CD4-positive, alpha-beta T cell treated with Interleukin-15 for 4 hours (primary cell): ENCODE measurements around the gene SEPTIN2.
"Not testable (repeated sequence)": the region's sequence is repeated elsewhere in the genome, so short reads cannot be mapped to it uniquely, and the experiment has no call there.

Experiments
- DNase-seq: peaks from one replicate; pipeline ENCODE4 v3.0.0-alpha.2; 2020; ENCODE audit warnings: low spot score

SEPTIN2 gene

DNA sequence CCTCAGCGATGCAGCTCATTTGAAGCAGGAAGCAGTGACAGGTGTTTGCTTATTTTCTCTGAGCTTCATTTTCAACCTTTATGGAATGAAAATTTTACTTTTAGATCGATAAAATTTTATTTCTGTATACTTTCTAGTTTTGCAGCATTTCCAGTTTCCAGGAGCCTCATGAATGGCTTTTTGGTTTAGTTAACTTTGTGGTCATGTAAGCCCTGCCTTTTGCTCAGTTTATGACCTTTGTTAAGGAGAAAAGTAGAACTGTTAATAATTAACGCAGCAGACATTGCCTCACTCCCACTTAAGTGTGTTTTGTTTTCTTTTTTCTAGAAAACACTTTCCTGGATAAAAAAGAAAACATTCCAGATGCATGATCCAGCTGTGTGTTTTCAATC lies 35.9 kb downstream of the SEPTIN2 start:
- no peak for DNase-seq

DNA sequence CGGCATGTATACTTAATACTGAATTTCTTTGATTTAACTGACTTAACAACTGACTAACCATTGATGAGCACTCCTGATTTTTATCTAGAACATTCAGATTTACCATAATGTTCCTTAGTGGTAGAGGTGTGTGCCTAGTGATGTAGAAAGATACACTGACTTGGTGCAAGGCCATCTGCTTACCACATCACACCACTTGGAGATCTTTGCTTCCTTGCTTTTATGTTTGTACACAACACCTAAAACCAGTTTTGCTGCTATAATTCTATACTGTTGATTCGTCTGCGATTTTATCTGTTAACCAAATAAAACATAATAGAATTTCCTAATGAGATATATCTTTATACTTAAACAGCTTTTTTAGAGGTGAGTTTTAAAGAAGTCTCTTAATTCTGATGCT lies 36.5 kb downstream of the SEPTIN2 start:
- DNase-seq = no peak

DNA sequence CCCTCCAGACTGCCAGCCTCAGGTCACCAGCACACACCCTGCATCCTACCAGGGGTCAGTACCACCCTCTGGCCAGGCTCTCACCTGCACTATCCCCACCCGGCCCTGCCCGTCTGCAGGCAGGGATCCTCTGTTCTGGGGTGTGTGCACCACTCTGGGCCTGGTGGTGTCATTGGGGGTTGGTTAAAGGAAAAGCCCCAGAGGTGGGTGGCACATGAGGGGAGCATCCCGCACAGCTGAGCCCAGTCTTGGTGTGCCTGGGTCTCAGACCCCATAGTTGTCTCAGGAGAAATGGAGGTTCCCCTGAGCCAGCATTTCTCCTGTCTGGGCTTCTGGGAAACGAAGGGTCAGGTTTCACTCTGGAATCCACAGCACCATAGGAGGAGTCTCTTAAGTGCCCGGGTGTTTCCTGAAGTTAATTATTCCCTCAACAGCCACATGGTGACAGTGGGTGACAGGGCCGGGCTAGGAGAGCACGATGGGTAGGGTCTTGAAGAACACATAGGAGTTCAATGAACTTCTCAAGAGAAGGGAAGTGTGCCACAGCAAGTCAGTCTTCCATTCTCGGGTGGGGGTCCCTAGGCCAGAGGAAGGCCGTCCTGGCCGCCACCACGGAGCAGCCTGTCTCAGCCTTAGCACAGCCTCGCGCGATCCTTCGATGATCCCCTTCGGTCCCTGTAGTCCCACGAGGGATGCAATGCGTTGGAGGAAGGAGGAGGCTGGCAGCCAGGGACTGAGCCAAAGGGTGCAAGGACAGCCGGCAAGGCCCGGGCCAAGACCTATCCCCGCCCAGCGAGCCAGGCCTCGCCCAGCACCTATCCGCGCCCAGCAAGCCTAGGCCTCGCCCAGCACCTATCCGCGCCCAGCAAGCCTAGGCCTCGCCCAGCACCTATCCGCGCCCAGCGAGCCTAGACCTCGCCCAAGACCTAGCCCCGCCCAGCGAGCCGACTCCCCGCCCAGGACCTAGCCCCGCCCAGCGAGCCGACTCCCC lies 39.2 kb downstream of the SEPTIN2 start:
- peak; percentile 72 for DNase-seq

DNA sequence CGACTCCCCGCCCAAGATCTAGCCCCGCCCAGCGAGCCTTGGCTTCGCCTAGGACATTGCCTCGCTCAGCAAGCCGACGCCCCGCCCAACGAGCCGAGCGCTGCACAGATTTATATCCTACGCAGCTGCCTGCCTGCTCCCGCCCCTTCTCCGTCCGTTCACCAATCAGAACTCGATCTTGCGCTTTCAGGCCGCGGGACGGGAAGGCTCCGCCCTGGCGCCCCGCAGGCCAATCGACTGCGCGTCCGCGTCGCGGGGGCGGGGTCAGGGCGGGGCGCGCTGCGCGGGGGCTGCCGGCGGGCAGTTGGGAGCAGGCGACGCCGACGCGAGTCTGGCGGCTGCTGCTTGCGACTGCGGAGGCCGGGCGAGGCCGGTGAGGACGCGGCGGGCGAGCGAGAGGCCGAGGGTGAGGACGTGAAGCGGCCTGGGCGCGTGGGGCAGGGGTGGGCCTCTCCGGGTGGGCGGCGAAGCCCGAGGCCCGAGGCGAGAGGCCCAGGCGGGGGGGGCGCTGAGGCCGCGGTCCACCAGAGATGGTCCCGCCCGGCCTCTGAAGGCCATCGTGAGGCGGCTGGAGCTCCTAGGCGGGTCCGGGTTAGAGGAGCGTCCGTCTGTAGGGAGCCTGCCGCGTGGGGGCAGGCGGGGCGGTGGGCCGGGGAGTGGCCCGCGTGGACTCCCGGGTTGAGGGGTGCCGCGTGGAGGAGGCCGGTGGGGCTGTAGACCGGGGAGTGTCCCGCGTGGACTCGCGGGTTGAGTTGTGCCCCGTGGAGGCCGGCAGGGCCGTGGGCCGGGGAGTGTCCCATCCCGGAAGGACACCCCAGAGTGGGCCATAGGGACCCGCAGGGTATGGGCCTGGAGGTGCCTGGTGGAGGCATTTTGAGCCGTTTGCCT lies 40.5 kb downstream of the SEPTIN2 start, which contains the start of gene FARP2:
Gene FARP2, plus strand, starts transcription at position 303 of the 888 bp plus-strand sequence. CDS start 16,823 bp downstream, outside the sequence.
- DNase-seq = peak; percentile 98

DNA sequence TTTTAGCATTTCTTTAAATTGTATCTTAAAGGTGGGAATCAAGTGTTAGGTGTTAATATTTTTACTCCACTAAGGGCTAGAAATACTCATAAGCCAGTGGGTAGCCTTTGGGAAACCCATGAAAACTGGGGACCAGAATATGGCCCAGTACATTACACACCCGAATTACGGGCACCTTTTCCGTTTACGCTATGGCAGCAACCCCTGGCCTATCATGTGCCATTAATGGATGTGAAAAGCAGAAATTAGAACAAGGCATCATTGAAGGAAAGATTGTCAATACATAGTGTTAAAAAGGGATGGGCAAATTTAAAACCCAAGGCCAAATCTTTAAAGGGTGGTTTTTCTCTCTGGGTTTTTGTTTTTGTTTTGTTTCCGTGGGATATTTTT lies 41.1 kb downstream of the SEPTIN2 start:
- no peak for DNase-seq

DNA sequence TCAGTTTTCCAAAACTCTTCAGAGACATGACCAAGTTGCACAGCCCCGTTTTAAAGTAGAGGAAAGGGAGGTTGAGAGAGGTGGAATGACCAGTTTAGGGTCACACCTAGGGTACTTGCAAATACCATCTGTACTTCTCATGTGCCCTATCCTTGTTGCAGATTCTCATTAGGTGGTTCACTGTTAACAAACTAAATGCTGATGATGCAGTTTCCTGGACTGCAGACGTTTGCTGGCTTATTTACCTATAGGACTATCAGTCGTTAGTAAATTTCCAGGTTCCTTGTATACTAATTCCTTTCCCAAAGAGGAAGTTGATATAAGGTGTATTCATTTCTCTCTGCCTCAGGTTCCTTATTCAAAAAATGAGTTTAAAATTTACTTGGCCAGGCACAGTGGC lies 41.8 kb downstream of the SEPTIN2 start:
- no peak for DNase-seq

DNA sequence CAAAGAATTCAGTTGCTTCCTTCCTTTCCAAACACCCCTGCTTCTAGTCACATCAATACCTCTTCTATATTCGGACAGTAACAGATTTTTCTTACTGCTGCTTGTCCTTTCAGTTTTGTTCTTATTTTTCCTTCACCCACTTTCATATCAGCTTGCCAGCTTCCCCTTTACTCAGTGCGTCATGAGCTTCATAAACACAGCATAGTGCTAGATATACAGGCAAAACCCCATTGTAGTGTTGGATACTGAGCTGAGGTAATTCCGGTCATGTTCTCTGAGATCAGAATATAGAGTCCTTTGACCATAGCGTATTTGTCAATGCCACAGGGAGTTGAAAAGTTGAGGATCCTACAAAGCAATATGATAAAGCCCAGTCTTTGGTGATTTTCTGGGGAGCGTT lies 42.7 kb downstream of the SEPTIN2 start:
- DNase-seq = no peak

DNA sequence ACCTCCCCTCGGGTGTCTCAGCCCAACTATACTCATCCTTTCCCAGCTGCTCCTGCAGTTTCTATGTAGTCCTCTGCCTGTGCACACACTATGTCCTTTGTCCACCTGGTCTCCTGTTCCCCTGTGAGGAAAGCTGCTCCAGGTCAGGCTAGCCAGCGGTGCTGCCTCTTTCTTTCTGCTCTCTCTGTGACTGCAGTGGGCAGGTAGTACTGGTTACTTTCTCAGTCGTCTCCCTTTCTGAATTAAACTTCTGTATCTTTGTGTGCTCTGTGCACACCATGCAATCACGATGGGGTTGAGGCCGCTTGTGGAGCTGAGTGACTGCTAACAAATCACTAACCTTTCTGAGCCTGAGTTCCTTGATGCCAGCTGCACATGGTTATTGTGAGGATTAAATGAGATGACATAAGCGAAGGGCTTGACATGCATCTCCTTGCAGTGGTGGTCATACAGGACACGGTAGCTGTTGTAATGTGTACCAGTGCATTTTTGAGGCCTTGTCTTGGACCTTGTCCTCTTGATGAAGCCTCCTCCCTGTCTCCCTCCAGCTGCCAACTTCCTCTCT lies 43.8 kb downstream of the SEPTIN2 start:
- DNase-seq = no peak

DNA sequence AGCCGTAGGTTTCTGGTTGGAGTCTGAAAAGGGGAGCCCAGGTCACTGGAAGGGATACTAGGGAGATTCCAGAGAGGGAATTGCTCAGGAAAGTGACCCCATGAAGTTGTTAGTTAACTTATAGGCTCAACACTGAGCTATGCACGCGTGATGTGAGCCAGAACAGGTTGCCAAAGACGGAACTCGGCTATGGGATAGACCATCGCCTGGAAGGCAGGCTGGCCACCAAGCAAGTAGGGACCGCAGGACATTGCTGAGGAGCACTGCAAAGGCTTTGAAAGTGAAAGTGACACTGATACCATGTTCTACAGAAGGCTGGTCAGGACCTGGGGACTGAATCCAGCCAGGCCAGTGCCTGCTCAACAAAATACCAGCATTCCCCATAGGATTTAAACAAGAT lies 47.7 kb downstream of the SEPTIN2 start:
- DNase-seq = no peak

DNA sequence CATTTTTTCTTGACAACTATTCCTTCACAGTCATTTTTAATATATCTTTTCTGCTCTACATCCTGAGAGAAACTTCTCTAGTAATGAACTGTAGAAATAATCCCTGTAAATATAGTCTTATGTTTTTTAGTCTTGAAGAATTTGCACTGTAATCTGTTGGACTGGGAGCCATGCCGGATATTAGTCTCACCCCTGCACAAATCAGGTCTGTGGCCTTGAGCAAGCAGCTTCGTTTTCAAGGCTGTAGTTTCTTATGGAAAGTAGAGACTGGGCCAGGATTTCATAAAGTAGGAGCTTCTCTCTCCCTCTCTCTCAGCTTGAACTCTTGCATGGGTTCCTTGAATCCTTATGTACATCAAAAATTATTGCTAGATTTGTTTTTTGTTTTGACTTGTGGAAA lies 49.1 kb downstream of the SEPTIN2 start:
- no peak for DNase-seq

DNA sequence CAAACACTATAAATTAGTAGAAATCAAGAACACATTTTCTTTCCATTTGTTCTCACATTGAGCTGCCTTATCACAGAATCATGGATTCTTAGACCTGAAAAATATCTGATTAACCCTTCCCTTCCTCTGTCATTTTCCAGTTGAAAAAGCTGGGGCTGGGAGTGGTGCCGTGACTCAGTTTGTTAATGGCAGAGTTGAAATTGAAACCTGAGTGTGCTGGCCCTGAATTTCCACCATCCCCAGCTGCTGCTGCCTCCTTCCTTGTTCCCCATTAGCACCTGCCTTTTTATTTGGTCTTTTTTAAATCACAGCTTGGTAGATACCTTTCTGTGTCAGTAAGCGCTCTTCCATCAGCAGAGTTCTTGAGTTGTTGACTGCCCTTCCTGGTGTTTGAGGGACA lies 51.0 kb downstream of the SEPTIN2 start:
- DNase-seq = no peak

DNA sequence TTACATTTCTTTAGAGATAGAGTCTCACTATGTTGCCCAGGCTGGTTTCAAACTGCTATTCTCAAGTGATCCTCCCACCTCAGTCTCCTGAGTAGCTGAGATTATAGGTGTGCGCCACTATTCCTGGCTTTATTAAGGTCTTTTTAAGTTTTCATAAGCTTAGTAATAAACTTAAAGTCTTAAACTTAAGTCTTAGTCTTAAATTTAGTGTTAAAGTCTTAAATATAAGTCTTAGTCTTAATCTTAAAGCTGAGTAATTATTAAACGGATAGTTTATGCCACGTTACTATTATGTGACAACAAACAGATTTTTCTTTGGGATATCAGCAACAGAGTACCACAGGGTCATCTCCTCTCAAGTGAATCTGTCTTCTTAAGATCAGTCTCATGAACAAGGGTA lies 52.9 kb downstream of the SEPTIN2 start:
- no peak for DNase-seq

DNA sequence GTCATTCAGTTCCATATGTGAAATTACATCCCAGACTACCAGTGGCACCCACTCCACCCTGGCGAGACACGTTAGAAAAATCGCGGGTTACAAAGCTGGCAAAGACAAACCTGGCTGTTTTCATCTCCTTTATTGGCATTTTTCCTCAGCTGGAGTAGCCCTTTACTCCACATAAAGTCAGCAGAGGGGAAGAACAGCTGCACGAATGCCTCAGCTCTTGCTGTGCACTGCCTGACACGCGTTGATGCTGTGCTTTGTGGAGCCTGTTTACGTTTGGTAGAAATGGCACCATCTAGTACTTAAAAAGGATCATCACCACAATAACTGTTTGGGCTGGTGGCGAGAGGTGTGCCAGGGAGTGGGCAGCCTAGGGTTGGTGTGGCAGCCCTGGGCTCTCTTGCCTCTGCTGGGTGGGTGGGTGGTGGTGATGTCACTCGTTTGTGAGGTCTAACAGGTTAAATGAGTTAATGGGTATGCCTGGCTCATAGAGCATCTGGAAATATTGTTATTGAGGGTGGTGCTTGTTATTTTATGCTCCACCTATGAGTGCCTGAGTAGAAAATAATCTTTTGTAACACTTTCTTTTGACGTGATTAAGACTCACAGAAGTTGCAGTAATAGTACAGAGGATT lies 56.8 kb downstream of the SEPTIN2 start:
- no peak for DNase-seq

DNA sequence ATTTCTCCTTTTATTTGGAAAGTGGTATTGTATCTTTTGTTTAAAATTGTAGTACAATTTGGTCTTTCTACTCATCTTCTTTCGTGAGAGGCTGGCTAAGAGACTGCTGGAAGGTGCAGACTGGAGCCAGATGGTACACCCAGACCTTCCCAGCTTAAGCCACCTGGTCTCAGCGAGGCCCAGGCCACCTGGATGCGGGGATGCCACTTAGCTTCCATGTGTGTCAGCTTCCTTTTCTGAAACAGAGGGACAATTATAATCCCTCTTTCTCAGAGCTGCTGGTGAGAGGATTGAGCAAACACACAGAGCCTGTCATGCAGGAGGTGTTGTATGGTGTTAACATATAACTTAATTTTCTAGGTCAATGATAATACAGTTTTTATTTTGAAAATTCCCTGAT lies 57.7 kb downstream of the SEPTIN2 start:
- DNase-seq = no peak

DNA sequence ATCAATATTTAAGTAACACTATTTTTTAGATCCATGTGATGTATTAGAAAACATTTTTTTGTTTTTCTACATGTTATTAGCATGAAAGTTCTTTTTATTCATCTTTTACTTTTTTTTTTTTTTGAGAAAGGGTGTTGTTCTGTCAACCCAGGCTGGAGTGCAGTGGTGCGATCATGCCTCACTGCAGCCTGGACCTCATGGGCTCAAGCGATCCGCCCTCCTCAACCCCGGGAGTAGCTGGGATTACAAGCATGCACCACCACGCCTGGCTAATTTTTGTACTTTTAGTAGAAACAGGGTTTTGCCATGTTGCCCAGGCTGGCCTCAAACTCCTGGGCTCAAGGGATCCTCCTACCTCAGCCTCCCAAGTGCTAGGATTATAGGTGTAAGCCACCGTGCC lies 58.2 kb downstream of the SEPTIN2 start:
- DNase-seq = not testable (repeated sequence)

DNA sequence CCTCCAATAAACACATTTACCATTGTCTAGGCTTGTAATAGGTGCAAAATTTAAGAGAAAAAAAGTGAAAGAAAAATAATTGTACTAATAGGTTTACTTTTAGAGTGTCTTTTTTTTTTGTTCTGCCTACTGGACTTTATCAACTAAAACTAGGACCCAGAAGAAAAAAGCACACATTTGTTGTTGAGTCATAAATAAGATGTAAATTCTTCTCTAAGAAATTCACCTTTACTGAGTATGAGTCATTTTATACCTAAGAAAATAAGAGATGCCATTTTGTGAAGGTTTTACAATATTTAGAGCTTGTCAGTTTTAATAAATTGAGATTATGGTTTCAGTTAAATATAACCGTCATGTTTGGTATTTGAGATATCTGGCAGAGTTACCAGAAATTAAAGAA lies 59.6 kb downstream of the SEPTIN2 start:
- no peak for DNase-seq

DNA sequence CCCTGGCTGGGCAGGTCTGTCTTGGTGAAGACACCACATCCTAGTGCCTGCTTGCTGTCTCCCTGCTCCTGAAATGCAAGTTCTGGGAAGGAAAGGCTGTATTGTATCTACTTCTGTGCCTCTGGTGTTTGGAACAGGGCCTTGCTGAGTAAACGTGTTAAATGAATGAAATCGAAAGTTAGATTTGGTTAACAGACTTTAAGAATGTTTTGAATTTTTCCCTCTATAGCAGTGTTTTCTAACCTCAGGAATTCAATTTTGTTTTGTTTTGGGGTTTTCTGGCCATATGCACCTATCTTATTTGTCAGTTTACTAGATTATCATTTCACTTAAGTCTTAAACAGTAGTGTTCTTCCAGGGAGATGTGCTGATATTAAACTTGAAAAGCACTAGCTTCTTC lies 61.1 kb downstream of the SEPTIN2 start:
- DNase-seq = no peak

DNA sequence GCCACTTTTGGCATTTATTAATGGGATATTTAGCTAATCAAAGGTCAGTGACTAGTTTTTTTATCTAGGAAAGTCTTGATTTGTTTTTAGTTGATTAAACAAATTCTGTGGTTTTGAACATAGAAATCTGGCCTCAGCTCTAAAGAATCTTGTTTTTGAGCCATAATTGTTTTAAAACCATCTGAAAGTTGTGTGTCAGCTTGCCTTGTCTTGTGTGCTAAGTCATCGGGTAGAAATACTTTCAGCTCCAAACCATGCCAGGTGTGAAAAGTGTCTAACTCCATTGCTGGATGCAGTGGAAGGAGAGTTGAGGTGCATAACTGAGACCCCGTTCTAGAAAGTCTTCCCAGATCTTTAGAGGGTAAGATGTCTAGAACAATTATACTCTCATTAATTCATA lies 63.1 kb downstream of the SEPTIN2 start:
- no peak for DNase-seq

DNA sequence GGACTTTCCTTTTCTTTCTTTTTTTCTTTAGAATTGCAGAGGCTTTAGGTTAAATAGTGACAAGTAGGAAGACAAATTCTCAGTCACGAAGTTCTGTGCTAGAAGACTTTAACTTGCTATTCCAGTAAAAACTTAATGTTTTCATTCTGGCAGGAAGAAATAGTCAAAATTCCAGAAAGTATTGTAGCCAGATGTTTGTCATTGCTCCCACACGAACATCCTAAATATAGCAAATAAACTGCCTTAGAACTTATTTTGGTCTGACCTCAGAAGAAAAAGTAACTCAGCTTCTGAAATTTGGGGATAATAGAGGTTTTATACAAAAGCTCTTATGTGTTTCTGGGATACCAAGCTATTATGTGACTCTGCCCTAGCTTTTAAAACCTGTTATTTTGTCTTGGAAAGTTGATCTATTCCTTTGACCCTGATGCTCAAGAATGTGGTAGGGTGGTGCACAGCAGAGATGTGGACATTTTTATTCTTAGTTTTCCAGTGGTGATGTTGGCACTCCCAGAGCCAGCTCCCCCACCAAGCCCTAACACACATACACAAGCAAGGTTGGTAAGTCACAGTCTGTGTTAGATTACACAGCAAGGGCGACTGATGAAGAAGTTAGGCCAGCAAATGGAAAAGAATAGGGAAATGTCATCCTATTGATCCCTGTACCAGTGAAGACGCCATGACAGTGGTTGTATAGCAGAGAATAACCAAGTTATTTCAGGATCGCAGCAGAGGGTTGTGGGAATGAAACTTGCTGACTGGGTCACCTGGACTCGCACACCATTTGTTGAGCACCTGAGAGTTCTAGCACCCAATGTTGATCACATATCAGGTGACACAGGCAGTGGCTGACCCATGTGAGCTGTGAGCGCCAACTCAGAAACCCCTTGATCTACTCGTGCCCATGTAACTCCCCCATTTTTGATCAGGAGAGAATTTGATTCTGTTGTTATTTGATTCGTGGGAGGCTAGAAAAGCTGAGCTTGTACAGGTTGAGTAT lies 64.1 kb downstream of the SEPTIN2 start:
- DNase-seq = no peak

DNA sequence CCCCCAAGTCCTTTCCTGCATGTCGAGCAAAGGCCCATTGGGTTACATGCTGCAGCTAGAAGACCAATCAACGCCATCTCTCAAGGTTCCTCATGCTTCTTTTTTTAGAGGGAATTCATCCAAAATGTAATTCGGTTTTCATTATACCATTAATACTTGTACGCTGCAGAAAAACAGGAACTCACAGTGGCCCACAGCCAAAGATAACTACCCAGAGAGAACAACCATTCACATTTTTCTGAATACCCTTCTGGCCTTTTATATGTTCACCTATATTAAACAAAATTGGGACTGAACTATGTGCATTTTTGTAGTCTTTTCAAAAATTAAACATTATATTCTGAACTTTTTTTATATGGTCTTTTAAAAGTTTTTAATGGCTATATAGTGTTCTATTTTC lies 66.1 kb downstream of the SEPTIN2 start:
- DNase-seq = no peak

DNA sequence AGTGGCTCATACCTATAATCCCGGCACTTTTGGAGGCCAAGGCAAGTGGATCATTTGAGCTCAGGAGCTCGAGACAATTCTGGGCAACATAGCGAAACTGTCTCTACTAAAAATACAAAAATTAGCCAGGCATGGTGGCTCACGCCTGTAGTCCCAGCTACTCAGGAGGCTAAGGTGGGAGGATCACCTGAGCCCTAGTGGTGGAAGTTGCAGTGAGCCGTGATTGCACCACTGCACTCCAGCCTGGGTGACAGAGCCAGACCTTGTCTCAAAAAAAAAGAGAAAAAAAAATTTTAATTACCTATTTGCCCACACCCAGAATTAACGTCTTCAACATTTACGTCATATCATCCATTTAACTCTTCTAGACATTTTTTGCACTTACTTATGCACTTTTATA lies 69.7 kb downstream of the SEPTIN2 start:
- DNase-seq = not testable (repeated sequence)
